GM12892 (cell line): ENCODE data around the gene USP10.
A peak's percentile ranks its signal among the peaks of the same experiment; 100 is the strongest.
"Not testable (repeated sequence)": the region's sequence is repeated elsewhere in the genome, so short reads cannot be mapped to it uniquely, and the experiment has no call there.

Experiments used
- DNase-seq: peaks from one replicate; pipeline ENCODE4 v3.0.0; 2011; ENCODE audit not compliant: insufficient read length
- FAIRE-seq: peaks from 2 replicates; lab custom pipeline; 2011; peaks lifted over from hg19 to GRCh38; lab: Jason Lieb, UNC
- POLR2A ChIP-seq: IDR thresholded peaks from 2 replicates; pipeline ENCODE4 v1.6.1; 2011; ENCODE audit warnings: low read depth, low read length, control low read depth
- POLR2AphosphoS5 ChIP-seq: IDR thresholded peaks from 2 replicates; pipeline ENCODE4 v1.6.1; 2011; ENCODE audit warnings: low read depth, low read length, control low read depth
- TAF1 ChIP-seq: IDR thresholded peaks from 2 replicates; pipeline ENCODE4 v1.6.1; 2011; ENCODE audit warnings: low read depth, mild to moderate bottlenecking, control low read depth, low read length, borderline replicate concordance

Gene USP10

GRCh38 chr16:84689111-84689510, 10.7 kb upstream of the USP10 start:
- TF ChIP-seq POLR2AphosphoS5, result no peak
- TF ChIP-seq TAF1, result no peak
- no peak for TF ChIP-seq POLR2A
- no peak for DNase-seq
- FAIRE-seq, result no peak

GRCh38 chr16:84690088-84690819, 9.5 kb upstream of the USP10 start:
- no peak for FAIRE-seq
- no peak for DNase-seq
- TF ChIP-seq POLR2AphosphoS5 (no peak), TAF1 (no peak), POLR2A (no peak)

GRCh38 chr16:84692451-84693214, 7.2 kb upstream of the USP10 start:
- FAIRE-seq, result no peak
- no peak for DNase-seq
- TF ChIP-seq TAF1 (no peak), POLR2AphosphoS5 (no peak), POLR2A (no peak)

GRCh38 chr16:84693869-84694268, 5.9 kb upstream of the USP10 start:
- FAIRE-seq, DNase-seq: not testable (repeated sequence)

- DNase-seq, result no peak
- TF ChIP-seq TAF1, result no peak
- no peak for TF ChIP-seq POLR2A
- TF ChIP-seq POLR2AphosphoS5, result no peak
- FAIRE-seq, result no peak
These were observed 4.8 kb upstream of the USP10 start for GRCh38 chr16:84694980-84695379.

- TF ChIP-seq POLR2A (no peak), TAF1 (no peak), POLR2AphosphoS5 (no peak)
- peak; percentile 68 for FAIRE-seq
- DNase-seq, result no peak
These were observed 571 bp upstream of the USP10 start for GRCh38 chr16:84699147-84699711.

GRCh38 chr16:84700446-84701300, 873 bp downstream of the USP10 start:
- TF ChIP-seq POLR2AphosphoS5 (no peak), POLR2A (no peak), TAF1 (no peak)
- FAIRE-seq, result peak; percentile 88
- DNase-seq, result no peak

GRCh38 chr16:84703681-84704080, 3.9 kb downstream of the USP10 start:
- FAIRE-seq (no peak), DNase-seq (no peak)
- no peak for TF ChIP-seq TAF1
- TF ChIP-seq POLR2A, result no peak
- TF ChIP-seq POLR2AphosphoS5, result no peak

- no peak for FAIRE-seq
These were observed 4.5 kb downstream of the USP10 start for GRCh38 chr16:84704253-84704652.

GRCh38 chr16:84706856-84707255, 7.1 kb downstream of the USP10 start:
- no peak for TF ChIP-seq TAF1
- TF ChIP-seq POLR2A, result no peak
- DNase-seq (no peak), FAIRE-seq (no peak)

More at GRCh38 chr16:84704253-84704652, 4.5 kb downstream of the USP10 start:
- DNase-seq, result no peak
- no peak for TF ChIP-seq POLR2A
- no peak for TF ChIP-seq POLR2AphosphoS5
- no peak for TF ChIP-seq TAF1

- FAIRE-seq, result no peak
- TF ChIP-seq POLR2AphosphoS5, result no peak
- TF ChIP-seq POLR2A, result no peak
- no peak for TF ChIP-seq TAF1
These were observed 9.8 kb downstream of the USP10 start for GRCh38 chr16:84709609-84710008.

More at GRCh38 chr16:84709609-84710008, 9.8 kb downstream of the USP10 start:
- no peak for DNase-seq
